ENCODE measurements around the gene TNNI3K.

Gene TNNI3K

GRCh38 chr1:74215229-74215628 is 20.0 kb upstream of the TNNI3K start:
- TF ChIP-seq, protein P1, sequence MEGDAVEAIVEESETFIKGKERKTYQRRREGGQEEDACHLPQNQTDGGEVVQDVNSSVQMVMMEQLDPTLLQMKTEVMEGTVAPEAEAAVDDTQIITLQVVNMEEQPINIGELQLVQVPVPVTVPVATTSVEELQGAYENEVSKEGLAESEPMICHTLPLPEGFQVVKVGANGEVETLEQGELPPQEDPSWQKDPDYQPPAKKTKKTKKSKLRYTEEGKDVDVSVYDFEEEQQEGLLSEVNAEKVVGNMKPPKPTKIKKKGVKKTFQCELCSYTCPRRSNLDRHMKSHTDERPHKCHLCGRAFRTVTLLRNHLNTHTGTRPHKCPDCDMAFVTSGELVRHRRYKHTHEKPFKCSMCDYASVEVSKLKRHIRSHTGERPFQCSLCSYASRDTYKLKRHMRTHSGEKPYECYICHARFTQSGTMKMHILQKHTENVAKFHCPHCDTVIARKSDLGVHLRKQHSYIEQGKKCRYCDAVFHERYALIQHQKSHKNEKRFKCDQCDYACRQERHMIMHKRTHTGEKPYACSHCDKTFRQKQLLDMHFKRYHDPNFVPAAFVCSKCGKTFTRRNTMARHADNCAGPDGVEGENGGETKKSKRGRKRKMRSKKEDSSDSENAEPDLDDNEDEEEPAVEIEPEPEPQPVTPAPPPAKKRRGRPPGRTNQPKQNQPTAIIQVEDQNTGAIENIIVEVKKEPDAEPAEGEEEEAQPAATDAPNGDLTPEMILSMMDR (IDR thresholded peaks at IDR 0.05), result no peak

GRCh38 chr1:74222701-74223100 is 12.5 kb upstream of the TNNI3K start:
- TF ChIP-seq, protein P1 (IDR thresholded peaks at IDR 0.05), result no peak

DNA sequence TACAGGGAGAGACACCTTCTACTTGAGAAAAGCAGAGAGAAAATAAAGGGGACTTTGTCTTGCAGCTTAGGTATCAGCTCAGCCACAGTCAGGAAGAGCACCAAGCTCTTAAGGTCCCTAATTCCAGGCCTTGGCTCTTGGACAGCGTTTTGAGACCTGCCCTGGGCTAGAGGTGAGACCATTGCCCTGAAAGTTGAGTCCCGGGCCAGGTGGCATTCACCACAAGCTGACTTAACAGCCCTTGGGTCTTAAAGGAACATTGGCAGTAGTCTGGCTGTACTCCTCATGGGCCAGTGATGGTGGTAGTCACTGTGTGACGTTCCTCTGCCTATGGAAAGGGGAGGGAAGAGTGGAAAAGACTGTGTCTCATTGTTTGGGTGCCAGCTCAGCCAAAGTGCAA is 11.7 kb upstream of the TNNI3K start:
- TF ChIP-seq, protein P1 (IDR thresholded peaks at IDR 0.05), result no peak

DNA sequence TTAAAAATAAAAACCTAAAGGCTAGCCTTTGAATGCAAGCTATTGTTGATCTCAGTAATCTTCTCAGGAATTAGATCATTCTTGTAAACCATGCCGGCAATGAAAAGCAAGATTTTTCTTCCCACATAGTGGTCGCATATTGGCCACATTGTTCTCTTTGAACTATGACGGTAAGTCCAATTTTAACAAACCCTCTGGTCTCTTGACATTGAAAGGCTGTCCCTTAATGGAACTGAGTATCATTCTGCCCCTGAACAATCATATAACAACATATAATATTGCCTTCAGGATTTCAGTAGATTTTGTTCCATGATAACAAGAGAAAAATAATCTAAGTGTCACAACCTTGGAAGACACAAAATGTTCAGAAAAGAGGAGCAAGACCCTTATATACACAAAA is 1.3 kb downstream of the TNNI3K start:
- TF ChIP-seq, protein P1 (IDR thresholded peaks at IDR 0.05), result no peak

DNA sequence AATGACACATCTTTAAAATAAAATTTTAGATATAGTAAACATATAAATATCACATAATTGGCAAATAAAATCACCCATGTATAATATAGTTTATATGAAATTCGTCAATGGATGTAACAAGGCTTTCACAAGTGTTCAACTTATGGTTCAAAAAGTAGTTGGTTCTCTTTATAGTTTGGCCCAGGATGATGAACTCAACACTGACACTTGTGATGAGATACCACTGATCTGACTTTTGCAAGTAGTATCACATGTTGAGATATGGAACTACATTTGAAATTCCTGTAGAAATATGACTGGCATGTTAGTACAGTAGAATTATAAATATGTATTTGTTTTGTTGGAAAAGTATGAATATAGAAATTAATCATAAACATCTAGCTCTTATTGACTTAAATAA is 1.8 kb downstream of the TNNI3K start:
- TF ChIP-seq, protein P1 (IDR thresholded peaks at IDR 0.05), result no peak

GRCh38 chr1:74237787-74238186 is 2.6 kb downstream of the TNNI3K start:
- TF ChIP-seq, protein P1 (IDR thresholded peaks at IDR 0.05), result no peak

DNA sequence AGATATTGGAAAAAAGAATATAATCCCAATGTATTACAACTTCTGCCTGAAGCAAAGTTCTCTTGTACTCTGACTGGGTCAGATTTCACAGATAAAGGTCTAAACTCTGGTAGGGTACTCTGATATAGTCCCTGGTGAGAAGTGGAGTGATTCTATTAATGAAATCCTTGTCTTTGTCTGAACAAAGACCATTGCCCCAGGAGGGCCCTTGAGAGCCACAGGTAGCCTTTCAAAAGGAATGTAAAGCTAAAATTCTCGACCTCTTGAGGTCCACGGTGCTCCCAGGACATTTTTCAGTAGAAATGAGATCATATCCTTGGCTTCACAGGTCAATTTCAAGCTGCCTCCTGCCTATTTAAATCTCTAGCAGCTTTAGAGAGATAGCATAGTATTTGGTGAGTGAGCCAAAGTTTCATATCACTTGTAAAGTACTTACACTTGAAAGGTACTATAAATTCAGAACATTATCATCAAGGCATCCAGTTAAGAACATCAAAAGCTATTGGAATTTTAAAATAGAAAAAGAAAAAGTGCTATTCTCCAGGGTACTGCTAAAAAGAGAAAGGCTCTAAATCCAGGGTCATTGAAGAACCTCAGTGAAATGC is 10.1 kb downstream of the TNNI3K start:
- TF ChIP-seq, protein P1 (IDR thresholded peaks at IDR 0.05), result no peak

GRCh38 chr1:74246315-74246714 is 11.1 kb downstream of the TNNI3K start:
- TF ChIP-seq, protein P1 (IDR thresholded peaks at IDR 0.05), result no peak
